Heart left ventricle (tissue), 13 donors: Measurements from ENCODE around the gene BORCS8.

ENCODE experiments used
- POLR2A ChIP-seq, 2 donors: fragments of 450-650 bp; IDR thresholded peaks; one replicate each; pipeline ENCODE4 v1.6.1; 2017; ENCODE audit warnings: antibody characterized with exemption in 2 of 2, mild to moderate bottlenecking in 2 of 2, moderate library complexity in 2 of 2
- TF ChIP-seq, protein P1 (sequence below), 12 donors: fragments of 200-600 bp; sonication (generic) in 4 of 12; IDR thresholded peaks; one replicate each; pipeline versions ENCODE4 v1.5.0 to v1.8.0; 2018 to 2022; ENCODE audit warnings: antibody characterized with exemption in 12 of 12, mild to moderate bottlenecking in 5 of 12
- donor health status: ischemic (EF 13 %, LVEDD 7.1; RV severe dilation, severe dysfunction).
- donor health status: DM: no; HTN: yes; CAD: no.
- donor health status: DM: no; HTN: no; CAD: no.
- donor health status: ischemic (EF 25% LVEDD 6.9; RV normal size, moderate dysfunction).
- donor health status: ischemic (EF 25% LVEDD 5.7; RV mildly dilated, moderate dysfunction).
- donor health status: ischemic (EF 35%, LVEDD 5.7; RV mildly dilated, moderate dysfunction).
- donor health status: nonischemic (EF 11% LVEDD 7.7; RV severe dilation, severe dysfunction).
- donor health status: DM: yes; HTN: yes; CAD: no.
- donor health status: PGD.
- donor health status: ischemic (EF 29% LVEDD 5.4; RV normal size, mild dysfunction).
- donor health status: nonischemic (EF 23%, LVEDD 6.1; RV moderate dilation, normal function).

- TF ChIP-seq, protein P1, sequence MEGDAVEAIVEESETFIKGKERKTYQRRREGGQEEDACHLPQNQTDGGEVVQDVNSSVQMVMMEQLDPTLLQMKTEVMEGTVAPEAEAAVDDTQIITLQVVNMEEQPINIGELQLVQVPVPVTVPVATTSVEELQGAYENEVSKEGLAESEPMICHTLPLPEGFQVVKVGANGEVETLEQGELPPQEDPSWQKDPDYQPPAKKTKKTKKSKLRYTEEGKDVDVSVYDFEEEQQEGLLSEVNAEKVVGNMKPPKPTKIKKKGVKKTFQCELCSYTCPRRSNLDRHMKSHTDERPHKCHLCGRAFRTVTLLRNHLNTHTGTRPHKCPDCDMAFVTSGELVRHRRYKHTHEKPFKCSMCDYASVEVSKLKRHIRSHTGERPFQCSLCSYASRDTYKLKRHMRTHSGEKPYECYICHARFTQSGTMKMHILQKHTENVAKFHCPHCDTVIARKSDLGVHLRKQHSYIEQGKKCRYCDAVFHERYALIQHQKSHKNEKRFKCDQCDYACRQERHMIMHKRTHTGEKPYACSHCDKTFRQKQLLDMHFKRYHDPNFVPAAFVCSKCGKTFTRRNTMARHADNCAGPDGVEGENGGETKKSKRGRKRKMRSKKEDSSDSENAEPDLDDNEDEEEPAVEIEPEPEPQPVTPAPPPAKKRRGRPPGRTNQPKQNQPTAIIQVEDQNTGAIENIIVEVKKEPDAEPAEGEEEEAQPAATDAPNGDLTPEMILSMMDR (IDR thresholded peaks at IDR 0.05): no peak
- TF ChIP-seq POLR2A (IDR thresholded peaks at IDR 0.05): no peak
Observed at GRCh38 chr19:19227217-19227616, 35.3 kb upstream of the BORCS8 start.
